Duodenal mucosa (tissue), 2 donors: ENCODE measurements around the gene KCNE5.
"Not testable (repeated sequence)": the region's sequence is repeated elsewhere in the genome, so short reads cannot be mapped to it uniquely, and the experiment has no call there.

Experiments
- H3K27ac ChIP-seq: one replicate; pipeline ENCODE4 v1.7.0; 2013; ENCODE audit warnings: low read depth, low read length
- H3K27me3 ChIP-seq, 2 donors: one replicate each; pipeline ENCODE4 v1.7.0; 2013; ENCODE audit warnings: low read length in 2 of 2, control low read depth in 1 of 2; ENCODE audit not compliant: insufficient read depth in 2 of 2, control insufficient read depth in 1 of 2
- H3K36me3 ChIP-seq, 2 donors: one replicate each; pipeline ENCODE4 v1.7.0; 2013; ENCODE audit warnings: low read length in 2 of 2, control low read depth in 1 of 2; ENCODE audit not compliant: insufficient read depth in 2 of 2, control insufficient read depth in 1 of 2
- H3K4me1 ChIP-seq, 2 donors: one replicate each; pipeline ENCODE4 v1.7.0; 2013; ENCODE audit warnings: low read length in 2 of 2, control low read depth in 1 of 2; ENCODE audit not compliant: insufficient read depth in 2 of 2, control insufficient read depth in 1 of 2
- H3K4me3 ChIP-seq, 2 donors: one replicate each; pipeline ENCODE4 v1.7.0; 2013; ENCODE audit warnings: low read length in 2 of 2, low read depth in 1 of 2
- H3K9ac ChIP-seq, 2 donors: one replicate each; pipeline ENCODE4 v1.7.0; 2013; ENCODE audit warnings: low read length in 2 of 2, low read depth in 1 of 2
- H3K9me3 ChIP-seq, 2 donors: one replicate each; pipeline ENCODE4 v1.7.0; 2013; ENCODE audit warnings: low read length in 2 of 2, control low read depth in 1 of 2; ENCODE audit not compliant: control insufficient read depth in 1 of 2

KCNE5 gene

DNA sequence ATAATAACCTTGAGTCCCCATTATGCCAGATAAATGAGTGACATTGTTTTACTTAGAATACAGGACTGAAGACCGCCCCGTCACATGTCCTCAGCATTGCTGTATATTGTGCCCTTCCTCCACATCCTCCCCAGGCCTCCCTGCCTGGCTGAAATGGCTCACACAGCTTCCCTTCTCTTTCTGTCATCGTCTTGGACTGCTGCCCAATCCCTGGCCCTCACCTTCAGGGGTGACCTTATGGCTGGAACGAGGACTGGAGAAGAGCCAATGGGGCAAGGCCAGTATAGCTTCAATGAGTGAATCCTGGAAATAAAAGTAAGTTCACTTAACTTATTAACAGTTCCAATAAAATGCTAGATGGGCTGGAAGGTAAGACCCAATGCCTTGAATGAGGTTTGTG lies 2.7 kb downstream of the KCNE5 start:
- H3K4me3 ChIP-seq = no peak overlapping the region
- H3K36me3 ChIP-seq = no peaks in the 10 kb centered on the region
- H3K27ac ChIP-seq = no peak overlapping the region
- no peaks in the 10 kb centered on the region for H3K4me1 ChIP-seq
- H3K9me3 ChIP-seq = no peaks in the 10 kb centered on the region
- no peak overlapping the region for H3K9ac ChIP-seq
- no peaks in the 10 kb centered on the region for H3K27me3 ChIP-seq

DNA sequence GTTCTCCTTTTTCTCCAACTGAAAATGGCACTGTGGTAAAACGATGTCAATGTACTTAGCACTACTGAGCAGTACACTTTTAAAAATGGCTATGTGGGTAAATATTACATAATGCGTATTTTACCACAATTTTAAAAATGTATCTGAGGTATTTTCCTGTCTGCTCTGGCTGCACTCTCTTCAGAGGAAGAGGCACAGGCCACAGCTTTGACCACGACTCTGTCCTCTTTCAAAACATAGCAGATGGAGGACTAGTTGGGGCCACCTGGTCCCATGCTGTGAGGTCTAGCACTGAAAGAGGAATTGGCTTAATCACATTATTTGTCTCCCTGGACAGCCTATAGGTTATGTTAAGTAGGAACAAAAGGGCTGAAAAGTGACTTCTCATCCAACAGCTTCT lies 5.2 kb downstream of the KCNE5 start:
- H3K9ac ChIP-seq = no peak overlapping the region
- no peaks in the 10 kb centered on the region for H3K27me3 ChIP-seq
- no peak overlapping the region for H3K4me3 ChIP-seq
- no peaks in the 10 kb centered on the region for H3K9me3 ChIP-seq
- no peak overlapping the region for H3K27ac ChIP-seq
- no peaks in the 10 kb centered on the region for H3K4me1 ChIP-seq
- no peaks in the 10 kb centered on the region for H3K36me3 ChIP-seq

DNA sequence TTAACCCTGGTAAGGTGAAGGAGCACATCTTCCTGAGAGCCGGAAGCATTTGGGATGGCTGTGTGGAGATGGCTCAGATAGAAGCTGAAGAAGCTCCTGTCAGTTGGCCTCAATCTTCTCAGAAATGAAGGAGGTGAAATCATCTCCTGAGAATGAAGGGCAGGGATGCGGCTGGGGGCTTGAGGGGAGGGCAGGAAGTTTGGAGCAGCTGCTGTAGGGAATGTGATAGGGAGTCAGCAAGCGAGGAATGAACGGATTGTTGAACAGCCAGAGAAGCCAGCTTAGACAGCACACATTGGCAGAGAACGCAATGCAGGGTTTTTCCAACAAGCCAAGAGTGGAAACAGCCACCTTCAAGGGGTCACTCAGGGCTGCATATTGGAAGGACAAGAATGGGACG lies 10.0 kb downstream of the KCNE5 start:
- Histone ChIP-seq H3K9me3 (no peaks in the 10 kb centered on the region), H3K27ac (no peak overlapping the region), H3K4me1 (no peaks in the 10 kb centered on the region), H3K4me3 (no peak overlapping the region), H3K27me3 (no peaks in the 10 kb centered on the region), H3K9ac (no peak overlapping the region), H3K36me3 (no peaks in the 10 kb centered on the region)

DNA sequence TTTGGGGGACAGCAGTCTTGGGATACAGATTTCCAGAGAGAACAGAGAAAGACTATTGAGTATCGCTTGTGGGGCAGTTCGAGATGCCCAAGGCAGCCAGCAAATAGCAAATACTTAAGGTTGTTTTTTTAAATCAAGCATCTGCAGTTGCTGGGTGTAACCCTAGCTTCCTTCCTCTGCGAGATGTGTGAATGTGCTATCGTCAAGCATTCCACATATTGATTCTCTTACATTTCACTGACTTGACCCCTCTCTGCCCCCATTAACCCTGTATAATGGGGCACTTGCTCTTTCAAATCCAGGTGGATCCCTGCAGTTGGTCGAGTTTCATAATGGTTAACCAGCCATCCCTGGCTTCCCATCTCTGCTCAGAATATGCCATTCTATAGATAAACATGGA lies 23.5 kb downstream of the KCNE5 start:
- no peaks in the 10 kb centered on the region for H3K36me3 ChIP-seq
- H3K27ac ChIP-seq = no peak overlapping the region
- H3K9me3 ChIP-seq = no peaks in the 10 kb centered on the region
- H3K4me1 ChIP-seq = no peaks in the 10 kb centered on the region
- no peaks in the 10 kb centered on the region for H3K27me3 ChIP-seq
- H3K9ac ChIP-seq = no peak overlapping the region
- H3K4me3 ChIP-seq = no peak overlapping the region

DNA sequence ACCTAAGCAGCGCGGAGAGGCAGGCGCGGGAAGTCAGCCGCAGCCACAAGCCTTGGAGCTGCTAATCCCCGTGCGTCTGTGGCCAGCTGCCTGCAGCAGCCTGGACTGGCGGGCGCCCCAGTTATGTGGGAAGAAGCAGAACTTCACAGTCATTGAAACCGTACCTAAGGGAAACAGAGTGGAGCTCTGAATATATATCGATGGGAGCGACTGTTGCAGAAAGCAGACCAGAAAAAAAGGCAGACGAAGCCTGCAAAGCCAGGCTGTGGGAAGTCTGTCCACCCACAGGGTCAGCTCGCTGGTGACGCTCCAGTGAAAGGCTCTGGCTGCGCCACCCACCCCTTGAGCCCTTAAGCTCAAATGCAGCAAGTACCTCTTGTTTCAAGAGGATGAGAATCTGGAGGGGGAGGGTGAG lies 24.7 kb downstream of the KCNE5 start:
- H3K27me3 ChIP-seq = no peaks in the 10 kb centered on the region
- H3K9me3 ChIP-seq = no peaks in the 10 kb centered on the region
- no peak overlapping the region for H3K27ac ChIP-seq
- no peak overlapping the region for H3K9ac ChIP-seq
- no peak overlapping the region for H3K4me3 ChIP-seq
- H3K36me3 ChIP-seq = no peaks in the 10 kb centered on the region
- no peaks in the 10 kb centered on the region for H3K4me1 ChIP-seq

DNA sequence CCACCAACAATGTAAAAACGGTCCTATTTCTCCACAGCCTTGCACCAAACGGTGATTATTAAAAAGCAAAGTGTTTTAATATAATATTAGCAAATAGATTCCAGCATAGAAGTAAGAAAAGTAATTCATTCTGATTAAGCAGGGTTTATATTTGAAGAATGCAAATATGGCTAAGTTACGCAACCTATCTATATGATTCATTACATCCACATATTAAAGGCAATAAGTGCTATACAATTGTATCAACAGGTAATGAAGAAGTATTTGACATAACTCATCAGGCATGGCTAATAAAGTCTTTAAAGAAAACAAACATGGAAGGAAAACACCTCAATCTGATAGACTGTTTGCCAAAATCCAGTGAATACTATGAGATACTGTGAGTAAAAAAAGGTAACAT lies 29.0 kb downstream of the KCNE5 start:
- Histone ChIP-seq H3K9ac (no peak overlapping the region), H3K4me3 (no peak overlapping the region), H3K4me1 (no peaks in the 10 kb centered on the region), H3K36me3 (no peaks in the 10 kb centered on the region), H3K9me3 (no peaks in the 10 kb centered on the region), H3K27me3 (no peaks in the 10 kb centered on the region), H3K27ac (no peak overlapping the region)

DNA sequence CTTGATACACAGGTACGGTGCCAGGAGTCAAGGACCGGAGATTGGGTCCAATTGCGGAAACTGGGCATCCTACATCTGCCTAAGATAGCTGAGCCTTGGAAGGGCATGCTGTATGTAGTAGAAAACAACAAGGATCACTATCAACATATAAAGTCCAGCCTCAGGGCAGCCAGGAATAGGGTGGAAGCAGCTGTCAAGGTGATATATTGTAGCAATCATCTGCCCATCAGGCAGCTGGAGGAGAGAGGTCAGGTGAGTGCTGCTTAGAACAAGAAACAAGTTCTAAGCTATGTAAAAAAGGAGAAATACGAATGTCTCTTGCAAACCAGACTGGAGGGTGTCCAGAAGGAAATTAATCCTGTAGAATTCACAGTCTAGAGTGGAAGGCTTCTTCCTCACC lies 34.8 kb downstream of the KCNE5 start:
- Histone ChIP-seq H3K4me3 (no peak overlapping the region), H3K9ac (no peak overlapping the region), H3K4me1 (no peaks in the 10 kb centered on the region), H3K36me3 (no peaks in the 10 kb centered on the region), H3K27me3 (no peaks in the 10 kb centered on the region), H3K27ac (no peak overlapping the region), H3K9me3 (no peaks in the 10 kb centered on the region)

DNA sequence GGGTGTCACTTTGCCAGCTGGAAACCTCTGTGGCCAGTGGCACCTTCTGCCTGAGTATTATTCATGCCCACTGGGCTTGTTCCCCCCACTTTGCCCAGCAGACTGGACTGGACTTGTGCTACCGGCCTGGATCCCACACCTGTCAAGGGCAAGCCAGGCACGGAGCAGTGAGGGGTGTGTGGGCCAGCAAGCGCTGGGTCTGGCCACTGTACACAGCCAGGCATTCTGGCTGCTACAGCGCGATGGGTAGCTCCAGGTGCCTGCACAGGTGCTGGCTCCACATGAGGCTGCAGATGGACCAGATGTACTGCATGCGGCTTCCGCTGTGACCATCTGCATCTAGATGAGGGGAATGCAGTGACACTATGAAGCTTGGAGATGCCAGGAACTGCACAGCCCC lies 39.5 kb downstream of the KCNE5 start:
- Histone ChIP-seq H3K4me1 (no peaks in the 10 kb centered on the region), H3K9me3 (no peaks in the 10 kb centered on the region), H3K4me3 (no peak overlapping the region), H3K27me3 (no peaks in the 10 kb centered on the region), H3K36me3 (no peaks in the 10 kb centered on the region), H3K27ac (no peak overlapping the region), H3K9ac (no peak overlapping the region)

DNA sequence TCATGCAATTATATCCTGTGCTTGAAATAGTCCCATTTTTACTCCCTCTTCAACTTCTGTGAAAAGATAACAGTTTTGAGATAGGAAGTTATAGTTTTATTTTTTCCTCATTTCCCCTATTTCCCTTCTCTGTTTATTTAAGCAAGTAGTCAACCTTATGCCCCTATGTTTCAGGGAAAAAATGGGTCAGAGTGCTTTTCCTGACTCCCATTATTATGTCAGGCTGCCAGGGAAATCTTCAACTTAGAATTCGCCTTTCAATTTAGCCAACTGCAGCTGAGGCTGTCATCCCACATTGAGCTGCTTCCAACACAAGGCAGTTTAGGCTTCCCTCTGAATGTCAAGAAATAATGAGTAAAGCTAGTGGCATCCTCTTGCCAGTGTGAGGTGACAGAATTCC lies 46.1 kb downstream of the KCNE5 start:
- no peaks in the 10 kb centered on the region for H3K27me3 ChIP-seq
- peaks cover 0 to 2% of the 10 kb centered on the region in 2 donors for H3K9me3 ChIP-seq
- H3K4me1 ChIP-seq = no peaks in the 10 kb centered on the region
- H3K27ac ChIP-seq = no peak overlapping the region
- no peak overlapping the region for H3K9ac ChIP-seq
- no peaks in the 10 kb centered on the region for H3K36me3 ChIP-seq
- H3K4me3 ChIP-seq = no peak overlapping the region

DNA sequence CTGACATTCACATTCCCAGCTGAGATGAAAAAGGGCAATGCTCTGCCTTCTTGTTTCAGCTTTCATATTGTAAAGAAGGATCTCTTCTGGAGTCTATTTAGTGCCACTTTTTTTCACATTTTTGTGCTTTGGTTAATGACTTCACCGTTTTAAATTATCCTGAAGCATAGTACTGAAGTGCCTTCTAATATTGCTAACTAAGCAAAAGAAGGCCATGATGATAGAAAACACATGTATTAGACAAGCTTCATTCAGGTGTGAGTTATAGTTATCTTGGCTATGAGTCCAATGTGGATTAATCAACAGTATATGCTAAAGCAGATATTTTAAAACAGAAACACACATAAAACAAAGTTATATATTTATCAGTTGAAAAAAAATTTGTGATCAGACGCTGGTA lies 47.9 kb downstream of the KCNE5 start:
- H3K4me1 ChIP-seq = no peaks in the 10 kb centered on the region
- H3K36me3 ChIP-seq = no peaks in the 10 kb centered on the region
- peaks cover 0 to 2% of the 10 kb centered on the region in 2 donors for H3K9me3 ChIP-seq
- no peak overlapping the region for H3K4me3 ChIP-seq
- H3K9ac ChIP-seq = no peak overlapping the region
- no peaks in the 10 kb centered on the region for H3K27me3 ChIP-seq
- no peak overlapping the region for H3K27ac ChIP-seq

DNA sequence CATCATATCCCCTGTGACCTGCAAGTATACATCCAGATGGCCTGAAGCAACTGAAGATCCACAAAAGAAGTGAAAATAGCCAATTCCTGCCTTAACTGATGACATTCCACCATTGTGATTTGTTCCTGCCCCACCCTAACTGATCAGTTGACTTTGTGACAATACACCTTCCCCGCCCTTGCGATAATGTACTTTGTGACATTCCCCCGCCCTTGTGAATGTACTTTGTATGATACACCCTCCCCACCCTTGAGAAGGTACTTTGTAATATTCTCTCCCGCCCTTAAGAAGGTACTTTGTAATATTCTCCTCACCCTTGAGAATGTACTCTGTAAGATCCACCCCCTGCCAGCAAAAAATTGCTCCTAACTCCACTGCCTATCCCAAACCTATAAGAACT lies 48.9 kb downstream of the KCNE5 start:
- not testable (repeated sequence) for H3K27ac ChIP-seq, H3K9ac ChIP-seq, H3K4me1 ChIP-seq, H3K27me3 ChIP-seq, H3K9me3 ChIP-seq, H3K36me3 ChIP-seq, H3K4me3 ChIP-seq
